Stimulated activated CD4-positive, alpha-beta T cell treated with anti-CD3 and anti-CD28 coated beads, Interleukin-1b, Interleukin-23, amount 100 ng/mL, for 4 hours (primary cell): ENCODE results near the gene RBM20.
A peak's percentile ranks its signal among the peaks of the same experiment; 100 is the strongest.

Experiments used
- DNase-seq, 2 donors: peaks; one replicate each; pipeline ENCODE4 v3.0.0-alpha.2; 2020; ENCODE audit warnings: low read depth in 2 of 2

The RBM20 gene

GRCh38 chr10:110871298-110872084 lies 227.4 kb downstream of the RBM20 start, which contains the start of gene PDCD4:
TSS of gene PDCD4 (plus strand) at chr10:110871928. CDS start at chr10:110876028, 4,100 bp downstream.
- DNase-seq, result peak; percentile 89 to 93

DNA sequence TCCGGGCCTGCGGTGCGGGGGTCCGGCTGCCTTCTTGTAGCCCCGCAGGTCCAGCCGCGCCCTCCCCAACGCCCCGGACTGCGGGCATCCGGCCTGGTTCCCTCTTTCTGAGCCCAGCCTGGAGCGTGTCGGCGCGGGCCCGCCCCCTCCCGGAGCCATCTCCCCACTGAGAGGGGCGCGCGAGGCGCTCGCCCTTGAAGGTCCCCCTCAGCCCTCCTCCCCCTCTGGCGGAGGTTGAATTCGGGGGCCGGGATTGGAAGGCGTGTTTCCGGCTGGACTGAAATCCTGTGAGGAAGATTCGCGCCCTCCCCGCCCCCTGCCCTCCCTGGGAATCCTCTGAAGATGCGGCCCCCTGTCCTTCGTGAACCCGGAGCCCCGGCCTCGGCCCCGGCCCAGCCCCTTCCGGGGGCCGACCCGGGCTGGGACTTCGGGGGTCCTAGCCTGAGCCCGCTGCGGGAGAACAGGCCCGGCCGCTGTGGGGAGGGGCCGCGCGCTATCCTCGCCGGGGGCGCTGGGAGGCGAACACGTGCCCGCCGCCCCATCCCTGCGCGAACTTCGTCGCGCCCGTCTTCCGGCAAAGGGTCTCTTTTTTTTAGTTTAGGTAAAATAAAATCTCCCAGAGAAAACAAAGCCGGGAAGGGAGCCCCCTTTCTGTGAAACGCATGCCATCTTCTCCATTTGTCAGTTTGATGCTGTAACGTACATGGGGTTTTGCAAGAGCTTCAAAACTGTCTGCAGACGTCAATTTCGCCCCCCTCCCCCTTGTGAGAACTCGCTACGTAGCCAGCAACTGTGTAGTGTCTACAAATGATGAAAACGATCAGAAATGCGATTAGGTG lies 228.2 kb downstream of the RBM20 start:
- peak; percentile 54 to 62 for DNase-seq

DNA sequence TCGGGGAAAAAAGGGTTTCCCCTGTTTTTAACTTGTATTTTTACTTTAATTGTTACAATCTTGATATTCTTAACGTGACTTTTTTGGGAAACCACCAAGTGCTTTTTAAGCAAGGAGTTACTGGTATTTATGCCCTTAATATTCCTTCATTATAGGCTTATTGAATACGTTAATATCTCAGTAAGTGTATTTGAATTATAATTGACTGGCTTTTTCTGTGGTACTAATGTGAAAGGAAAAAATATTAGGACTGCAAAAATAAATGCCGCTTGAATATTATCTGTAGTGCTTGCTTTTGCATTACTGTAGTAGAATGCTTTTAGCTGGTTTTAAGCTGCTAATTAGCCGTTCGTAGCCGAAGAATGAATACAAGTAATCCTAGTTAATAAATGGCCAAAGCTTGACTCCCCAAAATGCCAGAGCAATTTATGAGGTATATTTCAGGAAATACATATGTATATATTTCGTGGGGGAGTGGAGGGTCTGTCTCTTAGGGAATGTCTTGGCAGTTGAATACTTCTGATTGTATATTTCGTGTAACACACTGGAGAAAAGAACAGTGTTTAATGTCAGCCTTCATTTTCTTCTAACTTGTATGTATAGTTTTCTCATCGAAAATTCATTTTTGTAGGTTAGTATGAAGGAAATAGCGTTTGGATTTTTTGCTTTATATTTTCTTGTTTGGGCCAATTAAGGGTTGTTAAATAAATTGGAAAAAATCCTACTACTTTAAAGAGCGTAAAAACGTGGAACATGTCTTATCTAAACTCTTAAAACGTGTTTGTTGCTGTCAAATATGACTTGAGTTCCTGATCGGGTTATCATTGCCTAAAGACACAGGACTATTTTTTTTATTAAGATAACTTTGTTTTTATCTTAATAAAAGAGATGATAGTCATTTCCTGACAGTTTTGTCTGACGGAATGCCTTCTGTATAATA lies 229.1 kb downstream of the RBM20 start:
- DNase-seq, result no peak

GRCh38 chr10:110873951-110874350 lies 229.8 kb downstream of the RBM20 start:
- DNase-seq, result no peak

DNA sequence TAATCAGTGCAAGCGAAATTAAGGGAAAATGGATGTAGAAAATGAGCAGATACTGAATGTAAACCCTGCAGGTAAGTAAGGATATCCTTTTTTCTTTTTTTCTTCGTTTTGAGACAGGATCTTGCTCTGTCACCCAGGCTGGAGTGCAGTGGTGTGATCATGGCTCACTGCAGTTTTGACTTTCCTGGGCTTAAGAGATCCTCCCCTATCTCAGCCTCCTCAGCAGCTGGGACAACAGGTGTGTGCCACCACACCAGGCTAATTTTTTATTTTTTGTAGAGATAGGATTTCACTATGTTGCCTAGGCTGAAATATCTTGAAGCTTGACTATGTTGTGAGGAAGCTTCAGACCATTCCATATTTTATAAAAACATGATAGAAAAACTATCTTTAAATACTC lies 231.9 kb downstream of the RBM20 start:
- DNase-seq, result no peak

GRCh38 chr10:110876788-110877187 lies 232.7 kb downstream of the RBM20 start:
- DNase-seq, result no peak

- DNase-seq, result no peak
Observed at GRCh38 chr10:110880012-110880411, 235.9 kb downstream of the RBM20 start.

DNA sequence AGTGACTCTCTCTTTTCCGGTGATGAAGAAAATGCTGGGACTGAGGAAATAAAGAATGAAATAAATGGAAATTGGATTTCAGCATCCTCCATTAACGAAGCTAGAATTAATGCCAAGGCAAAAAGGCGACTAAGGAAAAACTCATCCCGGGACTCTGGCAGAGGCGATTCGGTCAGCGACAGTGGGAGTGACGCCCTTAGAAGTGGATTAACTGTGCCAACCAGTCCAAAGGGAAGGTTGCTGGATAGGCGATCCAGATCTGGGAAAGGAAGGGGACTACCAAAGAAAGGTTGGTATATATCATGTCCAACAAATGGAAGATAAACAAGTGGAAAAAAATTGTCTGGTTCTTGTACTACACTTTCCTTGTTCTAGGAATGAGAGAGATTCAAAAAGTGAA lies 237.1 kb downstream of the RBM20 start:
- no peak for DNase-seq

DNA sequence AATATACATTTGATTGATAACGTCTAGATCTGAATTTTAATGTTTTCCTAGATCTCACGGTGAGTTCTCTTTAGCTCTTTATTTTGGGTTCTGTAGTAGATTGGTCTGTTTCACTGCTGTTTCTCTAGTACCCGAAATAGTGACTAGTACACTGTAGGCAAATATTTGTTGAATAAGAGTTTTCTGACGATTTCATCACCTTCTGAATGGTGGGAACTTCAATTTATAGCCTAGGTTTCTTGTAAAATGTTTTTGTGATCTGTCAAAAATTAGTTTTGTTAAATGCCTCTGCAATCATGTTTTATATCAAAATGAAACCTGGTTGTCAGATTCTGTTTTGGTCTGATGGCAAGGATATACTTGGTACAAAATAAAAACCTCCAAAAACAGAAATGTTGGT lies 237.8 kb downstream of the RBM20 start:
- no peak for DNase-seq

DNA sequence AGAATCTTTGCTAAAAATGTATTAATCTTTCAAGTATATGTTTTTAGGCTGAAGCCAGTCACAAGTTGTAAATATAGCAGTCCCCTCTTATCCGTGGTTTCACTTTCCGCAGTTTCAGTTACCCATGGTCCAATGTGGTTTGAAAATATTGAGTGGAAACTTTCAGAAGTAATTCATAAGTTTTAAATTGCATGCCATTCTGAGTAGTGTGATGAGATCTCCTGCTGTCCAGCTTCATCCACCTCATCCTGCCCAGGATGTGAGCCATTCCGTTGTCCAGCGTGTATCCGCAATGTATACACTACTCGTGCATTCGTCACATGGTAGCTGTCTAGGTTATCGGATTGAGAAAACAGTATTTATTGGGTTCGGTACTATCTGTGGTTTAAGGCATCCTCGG lies 239.8 kb downstream of the RBM20 start:
- no peak for DNase-seq

DNA sequence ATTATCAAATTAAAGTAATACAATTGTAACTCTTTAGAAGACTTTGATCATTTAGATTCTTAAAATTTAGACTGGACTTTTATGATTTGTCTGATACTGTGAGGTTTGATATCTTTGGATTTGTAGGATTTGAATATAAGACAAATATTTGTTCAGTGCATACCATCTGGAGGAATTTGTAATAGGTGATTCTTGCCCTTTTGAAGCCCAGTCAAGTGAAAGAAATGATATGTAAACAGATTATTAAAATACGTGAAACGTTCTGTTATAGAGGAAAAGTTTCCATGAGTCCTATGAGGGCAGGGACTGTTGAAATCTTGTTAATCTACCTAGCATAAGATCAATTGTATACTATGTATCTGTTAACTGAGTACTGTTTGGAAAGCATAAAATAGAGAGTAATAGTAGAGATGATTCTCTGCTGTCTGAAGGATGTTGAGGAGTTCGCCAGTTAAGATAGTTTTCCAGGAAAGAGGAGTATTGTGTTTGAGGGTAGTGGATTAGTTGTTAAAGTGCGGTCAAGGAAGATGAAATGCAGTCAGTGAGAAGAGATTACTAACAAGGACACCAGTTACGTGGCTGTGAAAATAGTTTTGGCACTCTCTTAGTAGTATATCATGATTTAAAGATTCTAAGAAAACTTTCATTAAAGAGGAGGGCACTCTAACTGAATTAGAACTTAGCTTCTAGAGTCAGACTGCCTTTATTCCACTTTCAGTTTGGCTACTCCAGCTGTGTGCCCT lies 242.0 kb downstream of the RBM20 start:
- no peak for DNase-seq

GRCh38 chr10:110887560-110887959 lies 243.4 kb downstream of the RBM20 start:
- no peak for DNase-seq
